B cell (primary cell): ENCODE measurements around the gene IER5L. TPM values are rescaled to one million over a fixed set of nuclear protein-coding genes. Genes with fewer than 3 reads are reported as not detected.

Source experiments
- ATAC-seq: fragments of 200-7000 bp; cut with Tn5 transposase; one replicate; pipeline ENCODE4 v1.10.0; 2021; ENCODE audit warnings: low read depth, mild to moderate bottlenecking, moderate number of reproducible peaks, moderate library complexity
- CTCF ChIA-PET: fragments of 350-600 bp; sonication (Branson Sonifier 250); formaldehyde crosslinking; loops from one replicate; lab custom pipeline; 2021; ENCODE audit warnings: antibody characterized with exemption, inconsistent platforms; lab: Charles Lee
- POLR2A ChIA-PET: fragments of 350-600 bp; sonication (Branson Sonifier 250); formaldehyde crosslinking; loops from one replicate; lab custom pipeline; 2021; ENCODE audit warnings: antibody characterized with exemption; lab: Charles Lee
- DNase-seq: peaks from one replicate; pipeline ENCODE4 v3.0.0; 2013
- H2AFZ ChIP-seq: 2 replicates; pipeline ENCODE4 v1.6.1; 2012; ENCODE audit warnings: mild to moderate bottlenecking, low read depth, low read length; ENCODE audit not compliant: insufficient read depth, poor library complexity, severe bottlenecking
- H3K27ac ChIP-seq, 2 donors: 1 replicate in 1 of 2; 2 replicates in 1 of 2; pipeline ENCODE4 v1.5.1; 2012 to 2013; ENCODE audit warnings: low read length in 2 of 2, mild to moderate bottlenecking in 2 of 2, moderate library complexity in 1 of 2
- H3K27me3 ChIP-seq, 4 experiments: fragments of 200-600 bp in 1 of 4; sonication (generic) in 1 of 4; replicated peaks in 1 of 4; 1 replicate in 2 of 4; 2 replicates in 2 of 4; pipeline versions ENCODE4 v1.6.1 to v1.7.0; 2013 to 2016; ENCODE audit warnings: low read length in 3 of 4, mild to moderate bottlenecking in 2 of 4, mixed read lengths in 1 of 4, moderate library complexity in 1 of 4; ENCODE audit not compliant: insufficient read depth in 4 of 4, control insufficient read depth in 3 of 4; ENCODE audit errors: control extremely low read depth in 1 of 4
- H3K36me3 ChIP-seq, 2 experiments: replicated peaks in 1 of 2; 1 replicate in 1 of 2; 2 replicates in 1 of 2; pipeline versions ENCODE4 v1.6.1 to v1.7.1; 2013; ENCODE audit warnings: low read length in 1 of 2; ENCODE audit not compliant: insufficient read depth in 2 of 2, control insufficient read depth in 1 of 2; ENCODE audit errors: control extremely low read depth in 1 of 2, extremely low read depth in 1 of 2
- H3K4me1 ChIP-seq, 2 donors: fragments of 200-600 bp in 1 of 2; sonication (generic) in 1 of 2; 1 replicate in 1 of 2; 2 replicates in 1 of 2; pipeline versions ENCODE4 v1.5.1 to v1.6.1; 2013 to 2017; ENCODE audit warnings: low read length in 2 of 2; ENCODE audit not compliant: control insufficient read depth in 2 of 2, insufficient read depth in 2 of 2
- H3K4me2 ChIP-seq: replicated peaks from 2 replicates; pipeline ENCODE3; 2012; ENCODE audit warnings: mild to moderate bottlenecking, low read depth, low read length; ENCODE audit not compliant: poor library complexity, severe bottlenecking
- H3K4me3 ChIP-seq, 5 experiments: fragments of 200-600 bp in 1 of 5; sonication (generic) in 1 of 5; 1 replicate in 3 of 5; 2 replicates in 2 of 5; pipeline versions ENCODE4 v1.5.1 to v1.7.0; 2011 to 2016; ENCODE audit warnings: low read length in 4 of 5, mild to moderate bottlenecking in 4 of 5, low read depth in 2 of 5, control low read depth in 1 of 5, moderate library complexity in 1 of 5; ENCODE audit not compliant: insufficient read depth in 1 of 5; ENCODE audit errors: control extremely low read depth in 1 of 5, extremely low read depth in 1 of 5
- H3K79me2 ChIP-seq: fragments of 200-600 bp; sonication (generic); one replicate; pipeline ENCODE4 v1.6.0; 2016; ENCODE audit warnings: low read length; ENCODE audit not compliant: control insufficient read depth, insufficient read depth
- H3K9ac ChIP-seq: fragments of 200-600 bp; sonication (generic); 2 replicates; pipeline ENCODE4 v1.6.1; 2017; ENCODE audit warnings: mild to moderate bottlenecking, low read length, moderate library complexity
- H3K9me3 ChIP-seq, 3 donors: one replicate each; pipeline versions ENCODE4 v1.6.1 to v1.7.1; 2013; ENCODE audit warnings: low read length in 2 of 3; ENCODE audit not compliant: control insufficient read depth in 2 of 3, insufficient read depth in 1 of 3; ENCODE audit errors: control extremely low read depth in 1 of 3
- H4K20me1 ChIP-seq: 2 replicates; pipeline ENCODE4 v1.6.0; 2012; ENCODE audit warnings: mild to moderate bottlenecking, low read length; ENCODE audit not compliant: insufficient read depth, control insufficient read depth, poor library complexity, severe bottlenecking
- H3K27ac Mint-ChIP-seq: one replicate; pipeline ENCODE4 v1.8.0; 2021; ENCODE audit warnings: mixed read lengths
- H3K27me3 Mint-ChIP-seq: one replicate; pipeline ENCODE4 v1.8.0; 2021; ENCODE audit warnings: mixed read lengths
- H3K4me1 Mint-ChIP-seq: one replicate; pipeline ENCODE4 v1.8.0; 2021; ENCODE audit warnings: mixed read lengths
- H3K4me3 Mint-ChIP-seq: one replicate; pipeline ENCODE4 v1.8.0; 2021; ENCODE audit warnings: mixed read lengths
- H3K9me3 Mint-ChIP-seq: one replicate; pipeline ENCODE4 v1.8.0; 2022; ENCODE audit warnings: mixed read lengths; ENCODE audit not compliant: insufficient read depth
- EZH2 ChIP-seq: IDR thresholded peaks from 2 replicates; pipeline ENCODE4 v1.6.1; 2012; ENCODE audit warnings: borderline replicate concordance, low read depth, mild to moderate bottlenecking, moderate library complexity, low read length; ENCODE audit not compliant: insufficient read depth, poor library complexity, severe bottlenecking
- WGBS: methylation state at CpG from one replicate; pipeline ENCODE4 v1.1.5; 2013; ENCODE audit warnings: missing lambda C conversion rate; ENCODE audit not compliant: insufficient coverage; 5-methylcytosine and 5-hydroxymethylcytosine counted together
- intact Hi-C: fragments of 100-400 bp; cut with micrococcal nuclease; formaldehyde crosslinking; loops from one replicate; pipeline ENCODE4 v1.10.0; 2022
- polyA plus RNA-seq: library from polyadenylated mRNA; depleted of rRNA; stranded (reverse); fragments of >200 nt; gene quantifications from 2 replicates; pipeline ENCODE4 v1.2.3, GENCODE V29; 2012
- total RNA-seq, 2 donors: library from RNA; stranded (reverse); fragments of 120-200 nt in 1 of 2; gene quantifications; 1 replicate in 1 of 2; 2 replicates in 1 of 2; pipeline versions ENCODE4 v1.2.3 to v1.2.4, GENCODE V29; 2013 to 2022
- TF ChIP-seq, protein P1 (sequence below): fragments of 200-600 bp; IDR thresholded peaks from one replicate; pipeline ENCODE4 v1.8.0; 2022; ENCODE audit warnings: antibody characterized with exemption, mild to moderate bottlenecking

Gene IER5L
- total and polyA plus RNA-seq, 2 donors (not counting 1 experiment from before 2014, with no cell fraction given): 1.5 to 12.9 TPM

GRCh38 chr9:129160712-129161533, 17.1 kb downstream of the IER5L start:
- Histone ChIP-seq H3K9me3 (no peaks in the 10 kb centered on the region), H3K4me1 (no peaks in the 10 kb centered on the region), H3K36me3 (no peaks in the 10 kb centered on the region), H4K20me1 (no peaks in the 10 kb centered on the region), H3K4me2 (no peak overlapping the region), H3K79me2 (no peaks in the 10 kb centered on the region), H3K9ac (no peak overlapping the region), H3K27ac (no peak overlapping the region), H3K4me3 (no peak overlapping the region), H3K27me3 (no peaks in the 10 kb centered on the region), H2AFZ (no peak overlapping the region)
- DNase-seq: no peak
- intact Hi-C loops: no loop called here
- H3K27me3 Mint-ChIP-seq: no peaks in the 10 kb centered on the region
- H3K4me3 Mint-ChIP-seq: no peak overlapping the region
- H3K27ac Mint-ChIP-seq: no peak overlapping the region
- ChIA-PET POLR2A (interaction anchor here (0.6 kb wide), 1 partner anchor 375 kb away, joined by 4 read pairs; no protein-coding TSS in a partner anchor), CTCF (interaction anchor here (0.9 to 1.3 kb wide), 4 partner anchors 12 to 21 kb away, joined by 3 to 7 read pairs (median 4); no protein-coding TSS in a partner anchor)
- no peak for ATAC-seq
- TF ChIP-seq, protein P1, sequence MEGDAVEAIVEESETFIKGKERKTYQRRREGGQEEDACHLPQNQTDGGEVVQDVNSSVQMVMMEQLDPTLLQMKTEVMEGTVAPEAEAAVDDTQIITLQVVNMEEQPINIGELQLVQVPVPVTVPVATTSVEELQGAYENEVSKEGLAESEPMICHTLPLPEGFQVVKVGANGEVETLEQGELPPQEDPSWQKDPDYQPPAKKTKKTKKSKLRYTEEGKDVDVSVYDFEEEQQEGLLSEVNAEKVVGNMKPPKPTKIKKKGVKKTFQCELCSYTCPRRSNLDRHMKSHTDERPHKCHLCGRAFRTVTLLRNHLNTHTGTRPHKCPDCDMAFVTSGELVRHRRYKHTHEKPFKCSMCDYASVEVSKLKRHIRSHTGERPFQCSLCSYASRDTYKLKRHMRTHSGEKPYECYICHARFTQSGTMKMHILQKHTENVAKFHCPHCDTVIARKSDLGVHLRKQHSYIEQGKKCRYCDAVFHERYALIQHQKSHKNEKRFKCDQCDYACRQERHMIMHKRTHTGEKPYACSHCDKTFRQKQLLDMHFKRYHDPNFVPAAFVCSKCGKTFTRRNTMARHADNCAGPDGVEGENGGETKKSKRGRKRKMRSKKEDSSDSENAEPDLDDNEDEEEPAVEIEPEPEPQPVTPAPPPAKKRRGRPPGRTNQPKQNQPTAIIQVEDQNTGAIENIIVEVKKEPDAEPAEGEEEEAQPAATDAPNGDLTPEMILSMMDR: no peak
- TF ChIP-seq EZH2: no peak
- no peaks in the 10 kb centered on the region for H3K9me3 Mint-ChIP-seq
- H3K4me1 Mint-ChIP-seq: no peaks in the 10 kb centered on the region
- WGBS: 93% methylated on average over 3 of the region's 10 CpGs

DNA sequence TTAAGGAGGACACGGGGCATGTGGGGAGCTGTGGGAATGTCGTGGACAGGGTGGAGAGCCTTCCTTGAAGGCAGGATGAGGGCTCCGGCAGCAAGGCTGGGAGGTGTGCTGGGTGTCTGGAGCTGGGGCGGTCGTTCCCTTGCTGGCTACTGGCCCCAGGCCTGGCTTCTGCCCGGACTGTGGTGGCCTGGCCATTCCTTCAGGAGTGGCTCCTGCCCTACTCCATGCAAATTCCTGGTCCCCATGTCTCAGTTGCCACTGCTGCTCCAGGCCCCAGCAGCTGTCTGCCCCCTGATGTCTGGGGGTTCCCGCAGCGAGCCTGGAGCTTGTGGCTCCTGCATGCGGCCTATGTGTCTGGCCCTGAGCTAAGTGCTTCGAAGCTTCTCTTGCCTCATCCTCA, 21.9 kb downstream of the IER5L start:
- Mint-ChIP-seq H3K4me1 (no peaks in the 10 kb centered on the region), H3K27ac (no peak overlapping the region), H3K4me3 (no peak overlapping the region), H3K9me3 (no peaks in the 10 kb centered on the region), H3K27me3 (no peaks in the 10 kb centered on the region)
- 96% methylated on average over 10 of the region's 10 CpGs for WGBS
- no peaks in the 10 kb centered on the region for H3K4me1 ChIP-seq
- no peak for DNase-seq
- H3K9me3 ChIP-seq: no peaks in the 10 kb centered on the region
- H3K4me3 ChIP-seq: no peak overlapping the region
- H3K27ac ChIP-seq: no peak overlapping the region
- no peak overlapping the region for H2AFZ ChIP-seq
- ATAC-seq: no peak
- H3K36me3 ChIP-seq: no peaks in the 10 kb centered on the region
- H3K9ac ChIP-seq: no peak overlapping the region
- TF ChIP-seq, protein P1: no peak
- TF ChIP-seq EZH2: no peak
- H3K79me2 ChIP-seq: no peaks in the 10 kb centered on the region
- no peaks in the 10 kb centered on the region for H4K20me1 ChIP-seq
- POLR2A ChIA-PET: no interaction called here
- intact Hi-C loops: no loop called here
- H3K4me2 ChIP-seq: no peak overlapping the region
- CTCF ChIA-PET: interaction anchor here (1.4 to 2.4 kb wide), 2 partner anchors 14 to 18 kb away, joined by 6 to 8 read pairs; no protein-coding TSS in a partner anchor
- no peaks in the 10 kb centered on the region for H3K27me3 ChIP-seq
